Measurements from ENCODE around the gene HUWE1.

Gene HUWE1

GRCh38 chrX:53486285-53486684 is 200.2 kb downstream of the HUWE1 start:
- no peak for DNase-seq

DNA sequence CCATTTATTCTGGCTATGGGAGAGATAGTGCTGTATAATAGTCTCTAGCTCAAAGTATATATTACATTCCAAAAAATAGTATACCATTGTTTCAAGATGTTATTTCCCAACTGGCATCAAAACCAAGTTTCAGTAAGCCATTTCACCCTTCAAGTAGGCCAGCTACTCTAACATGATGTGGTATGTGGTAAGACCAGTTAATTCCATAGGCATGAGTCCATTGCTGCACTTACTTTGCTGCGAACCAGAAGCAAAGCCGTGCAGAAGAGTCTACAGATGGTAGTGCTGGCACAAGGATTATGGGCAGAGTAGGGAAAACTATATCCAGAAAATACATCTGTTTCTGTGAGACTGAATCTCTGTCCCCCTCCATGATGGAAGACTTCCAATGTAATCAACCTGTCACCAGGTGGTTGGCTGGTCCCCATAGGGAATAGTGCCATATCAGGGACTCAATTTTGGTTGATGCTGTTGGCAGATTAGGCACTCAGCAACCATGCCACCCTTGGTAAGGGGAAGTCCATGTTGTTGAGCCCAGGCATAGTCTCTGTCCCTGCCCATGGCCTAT is 202.6 kb downstream of the HUWE1 start:
- DNase-seq = no peak

DNA sequence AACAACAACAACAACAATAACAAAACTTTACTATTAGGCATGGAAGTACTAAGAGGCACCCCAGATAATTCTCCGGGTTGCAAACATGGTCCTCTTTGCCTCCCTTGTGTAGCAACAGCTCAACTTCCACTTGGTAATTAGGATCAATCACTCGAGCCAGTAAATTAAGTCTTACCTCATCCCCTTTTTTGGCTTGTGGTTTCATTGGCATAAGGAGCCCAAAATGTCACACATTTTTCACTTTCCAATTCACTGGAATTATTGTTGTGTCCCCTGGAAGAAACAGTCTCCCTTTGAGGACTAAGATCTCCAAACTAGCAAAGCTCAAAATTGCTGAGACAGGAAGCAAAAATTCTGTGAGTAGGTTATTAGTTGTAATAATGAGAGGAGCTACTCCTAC is 203.1 kb downstream of the HUWE1 start:
- DNase-seq = no peak
